CD4-positive, alpha-beta T cell treated with Interleukin-4 for 4 hours (primary cell): ENCODE data around the gene KCNT1.

ENCODE experiments used
- DNase-seq: peaks from one replicate; pipeline ENCODE4 v3.0.0-alpha.2; 2020

The KCNT1 gene

GRCh38 chr9:135728436-135729110 is 26.6 kb downstream of the KCNT1 start:
- DNase-seq = no peak

- no peak for DNase-seq
Measured at GRCh38 chr9:135729480-135729879, 27.5 kb downstream of the KCNT1 start.

DNA sequence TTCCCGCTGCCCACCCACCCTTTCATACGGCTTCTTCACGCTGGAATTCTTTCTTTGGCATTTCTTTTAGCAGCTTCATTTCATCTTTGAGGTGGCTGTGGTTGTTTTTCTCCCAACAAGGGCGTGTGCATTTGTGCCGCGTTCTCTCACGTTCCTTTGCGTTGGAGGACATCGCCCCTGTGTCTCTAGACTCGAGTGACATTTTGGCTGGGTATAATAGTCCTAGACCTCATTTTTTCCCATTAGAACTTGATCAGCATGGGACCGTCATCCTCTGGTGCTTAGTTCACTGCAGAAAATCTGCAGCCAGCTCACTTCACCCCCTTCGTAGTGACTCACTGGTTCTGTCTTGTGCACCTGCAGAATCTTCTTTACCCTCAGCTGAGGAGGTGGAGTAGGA is 29.5 kb downstream of the KCNT1 start:
- no peak for DNase-seq

GRCh38 chr9:135732569-135733257 is 30.7 kb downstream of the KCNT1 start:
- no peak for DNase-seq

DNA sequence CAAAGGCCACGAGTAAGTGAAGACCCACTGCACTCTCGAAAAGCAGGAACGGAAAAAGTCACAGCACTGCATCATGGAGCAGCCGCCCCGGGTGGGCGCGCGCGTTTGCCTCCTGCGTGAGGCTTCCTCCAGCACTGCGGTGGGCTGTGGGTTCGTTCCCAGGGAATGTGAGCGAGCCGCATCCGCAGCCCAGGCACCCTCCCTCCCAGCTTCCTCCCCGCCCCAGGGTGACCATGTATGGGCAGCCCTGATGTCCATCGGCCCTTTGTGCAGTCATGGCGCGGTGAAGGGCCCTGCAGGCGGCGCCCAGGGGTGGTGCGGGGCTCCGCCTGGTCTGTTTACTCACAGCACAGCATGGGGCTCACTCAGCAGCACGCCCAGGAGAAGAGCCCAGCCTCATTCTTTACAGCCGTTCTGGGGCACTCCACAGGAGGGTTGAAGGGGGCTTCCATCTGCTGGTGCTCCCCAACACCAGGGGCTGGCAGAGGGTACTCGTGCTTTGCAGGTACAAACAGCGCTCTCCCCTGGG is 32.7 kb downstream of the KCNT1 start:
- no peak for DNase-seq

DNA sequence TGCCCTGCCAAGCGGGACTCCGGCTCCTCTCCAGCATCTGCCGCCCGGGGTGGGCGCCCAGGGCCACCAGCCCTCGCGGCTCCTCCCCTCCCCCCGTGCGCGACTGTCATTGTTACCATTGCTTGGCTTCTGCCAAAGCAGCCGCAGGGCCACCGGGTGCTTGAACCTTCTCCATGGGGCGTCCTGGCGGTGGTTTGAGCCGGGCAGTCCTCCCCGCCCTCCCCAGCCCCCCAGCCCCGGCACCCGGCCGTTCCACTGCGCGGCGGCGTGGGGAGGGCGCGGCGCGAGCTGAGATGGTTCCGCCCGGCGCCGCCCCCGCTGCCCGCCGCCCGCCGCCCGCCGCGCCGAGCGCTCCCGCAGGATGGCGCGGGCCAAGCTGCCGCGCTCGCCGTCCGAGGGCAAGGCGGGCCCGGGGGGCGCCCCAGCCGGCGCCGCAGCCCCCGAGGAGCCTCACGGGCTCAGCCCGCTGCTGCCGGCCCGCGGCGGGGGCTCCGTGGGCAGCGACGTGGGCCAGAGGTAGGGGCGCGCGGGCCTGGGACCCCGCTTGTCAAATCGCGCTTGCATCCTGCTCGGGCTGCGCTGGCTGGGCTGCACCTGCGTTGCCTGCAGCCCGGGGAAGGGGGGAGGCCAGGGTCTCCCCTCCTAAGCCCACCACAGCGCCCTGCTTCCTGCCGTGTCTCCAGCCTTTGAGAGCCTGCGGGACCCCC is 34.4 kb downstream of the KCNT1 start:
- no peak for DNase-seq

- DNase-seq = no peak
Measured at GRCh38 chr9:135736979-135737839, 35.2 kb downstream of the KCNT1 start.

DNA sequence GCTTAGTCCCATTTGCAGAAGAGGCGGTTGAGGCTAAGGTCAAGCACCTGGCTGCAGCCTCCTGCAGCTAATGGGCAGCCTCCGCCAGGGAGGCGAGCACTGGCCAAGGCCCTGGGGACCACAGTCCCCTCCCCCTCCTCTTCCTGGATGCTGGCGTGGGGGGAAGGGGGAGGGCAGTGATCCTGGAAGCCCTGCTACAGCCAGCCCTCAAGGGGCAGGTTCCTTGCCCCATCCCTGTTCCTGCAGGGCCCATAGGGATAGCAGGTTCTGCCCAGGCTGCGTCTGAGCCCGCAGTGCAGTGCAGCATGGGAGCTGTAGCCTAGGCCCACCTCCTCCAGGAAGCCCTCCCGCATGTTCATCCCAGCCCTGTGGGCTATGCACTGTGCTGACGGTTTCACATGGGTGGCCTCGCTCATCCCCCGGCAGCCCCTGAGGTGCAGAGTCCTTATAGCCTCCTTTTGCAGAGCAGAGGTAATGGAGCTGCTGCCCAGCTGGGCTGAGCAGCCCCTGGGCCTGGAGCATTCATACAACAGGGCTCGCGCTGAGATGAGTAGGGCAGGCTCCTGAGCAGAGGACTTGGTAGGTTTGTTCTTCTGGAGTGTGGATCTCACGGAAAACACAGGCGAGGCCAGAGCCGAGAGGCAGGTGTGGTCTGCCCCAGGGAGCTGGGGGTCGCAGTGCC is 36.0 kb downstream of the KCNT1 start:
- no peak for DNase-seq

DNA sequence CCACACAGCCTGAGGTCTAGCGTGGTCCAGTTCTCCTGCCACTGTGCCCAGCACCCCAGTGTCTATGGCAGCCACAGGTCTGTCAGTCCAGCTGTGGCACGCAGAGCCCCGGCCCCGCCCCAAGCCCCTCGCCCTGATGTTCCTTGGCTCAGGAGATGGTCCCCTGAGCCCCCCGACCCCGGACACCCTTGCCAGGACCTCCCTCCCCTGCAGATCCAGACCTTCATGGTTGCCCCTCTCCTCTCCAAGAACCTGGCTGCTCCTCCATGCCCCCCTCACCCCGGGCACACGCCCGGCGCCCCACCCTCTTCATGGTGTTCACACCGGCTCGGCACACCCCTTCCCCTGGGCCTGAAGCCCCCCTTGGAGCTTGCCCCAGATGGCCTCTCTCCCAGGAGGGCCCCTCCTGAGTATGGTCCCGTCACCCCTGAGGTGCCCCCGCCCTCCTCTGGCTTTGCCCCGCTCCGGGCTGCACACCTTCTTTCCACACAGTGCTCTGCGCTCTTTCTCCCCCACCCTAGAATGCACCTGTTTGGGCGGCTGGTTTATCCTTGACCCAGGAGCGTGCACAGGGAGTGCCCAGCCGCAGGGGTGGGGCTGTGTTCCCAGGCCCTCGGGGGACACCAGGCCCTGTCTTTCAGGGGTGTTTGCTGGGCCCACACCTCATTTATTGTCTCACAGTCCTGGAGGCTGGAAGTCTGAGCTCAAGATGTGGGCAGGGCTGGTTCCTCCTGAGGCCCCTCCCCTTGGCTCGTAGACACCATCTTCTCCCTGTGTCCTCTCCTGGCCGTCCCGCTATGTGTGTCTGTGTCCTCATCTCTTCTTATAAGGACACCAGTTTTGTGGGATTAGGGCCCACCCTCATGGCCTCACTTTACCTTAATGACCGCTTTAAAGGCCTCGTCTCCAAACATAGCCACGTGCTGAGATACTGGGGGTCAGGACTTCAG is 37.6 kb downstream of the KCNT1 start:
- no peak for DNase-seq

DNA sequence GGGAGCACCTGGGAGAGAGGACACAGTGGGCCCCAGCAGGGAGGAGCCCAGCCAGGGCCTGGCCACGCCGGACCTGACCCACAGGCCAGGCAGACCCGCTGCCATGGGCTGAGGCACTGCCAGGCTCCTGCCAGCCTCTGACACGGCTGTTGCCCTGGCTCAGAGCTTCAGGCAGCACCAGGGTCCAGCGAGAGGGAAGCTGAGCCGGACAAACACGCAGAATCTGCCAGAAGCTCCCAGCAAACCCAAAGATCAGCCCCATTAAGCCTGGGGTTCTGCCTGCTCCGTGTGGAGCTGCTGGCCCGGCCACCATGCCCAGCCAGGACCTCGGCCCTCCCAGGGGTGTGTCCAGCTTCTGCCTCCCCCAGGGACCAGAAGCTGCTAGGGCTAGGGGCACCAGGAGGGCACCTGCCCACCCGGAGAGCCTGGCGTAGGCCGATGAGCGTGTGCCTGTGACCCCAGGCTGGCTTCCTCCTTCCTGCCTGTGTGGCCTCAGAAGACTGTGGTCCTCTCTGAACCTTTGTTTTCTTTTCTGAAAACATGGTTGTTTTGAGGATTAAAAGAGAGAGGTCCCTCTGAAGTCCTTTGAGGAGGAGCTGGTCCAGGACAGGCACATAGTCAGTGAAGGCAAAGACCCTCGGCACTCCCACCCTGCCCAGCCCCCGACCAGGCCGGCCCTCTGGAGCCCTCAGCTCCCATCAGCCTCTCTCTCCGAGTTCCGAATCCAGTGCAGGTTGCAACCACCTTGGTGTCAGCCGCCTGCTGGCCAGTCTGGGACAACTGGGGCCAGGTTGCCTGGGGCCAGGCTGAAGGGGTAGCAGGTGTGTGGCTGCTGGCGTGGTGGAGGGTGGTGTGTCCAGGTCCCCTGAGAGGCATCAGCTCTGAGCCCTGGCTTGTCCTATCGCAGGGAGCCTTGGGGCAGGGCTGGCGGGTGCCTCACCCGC is 39.6 kb downstream of the KCNT1 start:
- DNase-seq = no peak

- no peak for DNase-seq
Measured at GRCh38 chr9:135743021-135743420, 41.0 kb downstream of the KCNT1 start.

DNA sequence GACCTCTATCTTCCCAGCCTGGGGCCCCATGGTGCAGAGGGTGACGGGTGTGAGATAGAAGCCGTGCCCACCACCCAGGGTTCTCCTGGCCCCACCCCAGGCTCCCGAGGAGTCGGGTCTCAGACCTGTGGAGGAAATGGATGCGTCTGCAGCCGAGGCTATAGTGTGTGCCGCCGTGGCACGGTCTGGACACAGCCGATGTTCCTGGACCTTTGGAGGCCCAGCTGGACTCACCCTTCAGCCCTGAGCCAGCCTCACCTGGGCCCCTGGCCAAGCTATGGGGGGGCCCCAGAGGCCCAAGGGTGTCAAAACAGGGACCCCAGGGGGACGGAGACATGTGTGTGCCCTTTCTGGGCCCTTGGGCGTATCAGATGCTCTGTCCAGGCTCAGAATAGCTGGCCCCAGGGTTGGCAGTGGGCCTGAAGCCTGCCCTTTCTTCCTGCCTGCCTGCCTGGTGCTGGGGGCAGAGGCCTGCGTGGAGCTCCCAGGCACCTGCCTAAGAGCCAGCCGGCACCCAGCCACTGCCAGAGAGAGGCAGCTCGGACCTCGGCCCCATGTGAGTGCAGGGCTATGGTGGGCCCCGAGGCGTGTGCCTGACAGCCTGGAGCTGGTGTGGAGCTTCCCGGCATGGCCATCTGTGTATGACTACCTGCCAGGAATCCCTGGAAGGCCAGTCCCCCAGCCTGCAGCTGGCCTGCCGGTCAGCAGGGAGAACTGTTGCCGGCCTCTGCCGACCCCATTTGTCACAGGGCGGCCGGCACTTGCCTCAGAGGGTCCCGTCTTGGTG is 41.8 kb downstream of the KCNT1 start:
- DNase-seq = no peak

- DNase-seq = no peak
Measured at GRCh38 chr9:135744333-135745070, 42.5 kb downstream of the KCNT1 start.

DNA sequence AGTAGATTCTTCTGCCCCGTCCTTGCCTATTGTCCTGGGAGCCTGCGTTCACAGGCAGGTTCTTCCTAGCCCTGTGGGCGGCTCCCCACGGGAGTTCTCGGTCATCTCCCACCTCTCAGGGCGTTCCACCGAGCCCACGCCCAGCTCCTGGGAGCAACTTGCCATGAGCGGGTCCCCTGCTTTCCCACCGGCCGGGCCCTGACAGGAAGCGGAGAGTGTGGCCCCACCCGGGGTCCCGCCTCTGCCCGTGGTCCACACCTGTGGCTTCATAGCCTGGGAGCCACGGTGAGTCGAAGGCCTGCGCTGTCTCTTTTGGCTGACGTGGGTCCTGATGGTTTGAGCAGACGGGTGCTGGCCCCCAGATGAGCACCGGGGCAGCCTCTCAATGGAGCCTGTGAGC is 43.2 kb downstream of the KCNT1 start:
- no peak for DNase-seq

- no peak for DNase-seq
Measured at GRCh38 chr9:135745686-135746324, 43.8 kb downstream of the KCNT1 start.

DNA sequence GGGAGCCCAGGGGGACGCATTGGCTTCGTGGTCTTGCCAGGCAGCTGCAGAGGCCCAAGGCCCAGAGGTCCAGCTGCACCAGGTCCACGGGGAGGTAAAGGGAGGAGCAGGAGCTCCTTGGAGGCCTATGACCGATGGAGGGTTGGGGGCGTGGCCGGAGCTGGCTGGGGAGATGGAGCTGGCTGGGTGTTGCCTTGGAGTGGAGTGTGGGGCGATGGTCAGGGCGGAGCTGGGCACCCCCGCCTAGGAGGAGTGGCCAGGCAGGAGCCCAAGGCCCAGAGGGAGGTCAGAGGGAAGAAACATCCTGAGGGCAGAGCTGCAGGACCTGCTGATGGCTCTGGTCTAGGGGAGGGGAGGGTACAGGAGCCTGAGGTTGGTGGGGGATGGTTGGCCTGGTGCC is 44.6 kb downstream of the KCNT1 start:
- DNase-seq = no peak

DNA sequence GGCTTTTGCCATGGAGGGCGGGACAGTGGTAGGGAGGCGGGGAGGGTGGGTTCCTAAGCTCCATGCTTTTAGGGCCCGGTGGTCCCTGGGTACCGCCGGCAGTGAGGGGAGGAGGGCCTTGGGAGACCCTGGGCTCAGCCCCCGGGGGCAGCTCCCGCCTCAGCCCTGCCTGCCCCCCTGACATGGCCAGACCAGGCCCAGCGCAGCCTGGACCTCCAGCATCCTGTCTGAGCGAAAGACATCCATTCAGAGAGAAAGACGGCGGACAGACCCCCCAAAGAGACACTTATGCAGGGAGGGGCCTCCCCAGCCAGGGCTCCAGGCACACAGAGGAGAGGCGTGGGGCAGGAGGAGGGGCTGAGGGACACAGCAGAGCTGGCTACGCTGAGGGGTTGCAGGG is 45.3 kb downstream of the KCNT1 start:
- DNase-seq = no peak

DNA sequence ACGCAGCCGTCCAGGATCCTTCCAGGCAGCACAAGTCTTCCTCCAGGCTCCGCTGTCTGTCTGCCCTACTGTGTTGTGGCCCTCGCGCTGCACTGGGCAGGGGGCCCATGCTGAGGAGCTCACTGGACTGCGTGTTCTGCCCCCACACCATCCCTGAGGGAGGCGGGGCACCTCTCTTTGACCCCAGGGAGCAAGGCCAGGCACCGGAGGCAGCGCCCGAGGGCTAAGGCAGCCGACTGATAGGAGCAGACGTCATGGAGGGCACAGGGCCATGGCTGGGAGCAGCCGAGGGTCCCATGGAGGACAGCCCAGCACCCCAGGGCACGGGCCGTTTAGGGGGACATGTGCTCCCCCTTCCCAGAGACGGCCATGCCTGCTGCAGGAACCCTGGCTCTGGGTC is 46.7 kb downstream of the KCNT1 start:
- DNase-seq = no peak
